Renal cortical epithelial cell (primary cell): ENCODE data around the gene AFF3. TPM values are rescaled to one million over a fixed set of nuclear protein-coding genes. Genes with fewer than 3 reads are reported as not detected.
A peak's percentile ranks its signal among the peaks of the same experiment; 100 is the strongest.

Experiments
- DNase-seq: peaks from one replicate; pipeline ENCODE4 v3.0.0-alpha.2; 2011; ENCODE audit warnings: low read depth
- total RNA-seq: library from RNA; depleted of rRNA; stranded (reverse); fragments of >200 nt; gene quantifications from 2 replicates; pipeline ENCODE4 v1.2.3, GENCODE V29; 2014

The AFF3 gene
- total RNA-seq, 1 donor from 2014 or later, result 0.10 TPM

GRCh38 chr2:100070078-100070477, 72.3 kb downstream of the AFF3 start:
- peak; percentile 78 for DNase-seq

- peak; percentile 20 for DNase-seq
These were observed 74.0 kb downstream of the AFF3 start for GRCh38 chr2:100068395-100068794.

- no peak for DNase-seq
These were observed 74.6 kb downstream of the AFF3 start for GRCh38 chr2:100067784-100068183.

GRCh38 chr2:100066856-100067255, 75.5 kb downstream of the AFF3 start:
- no peak for DNase-seq

- no peak for DNase-seq
These were observed 76.1 kb downstream of the AFF3 start for GRCh38 chr2:100066246-100066645.

GRCh38 chr2:100064592-100065428, 77.6 kb downstream of the AFF3 start:
- no peak for DNase-seq

- DNase-seq, result no peak
These were observed 78.2 kb downstream of the AFF3 start for GRCh38 chr2:100064165-100064564.

GRCh38 chr2:100063459-100063953, 78.9 kb downstream of the AFF3 start:
- DNase-seq, result no peak

GRCh38 chr2:100062336-100062735, 80.1 kb downstream of the AFF3 start:
- DNase-seq, result no peak

GRCh38 chr2:100060875-100061274, 81.5 kb downstream of the AFF3 start:
- DNase-seq, result no peak

- no peak for DNase-seq
These were observed 82.8 kb downstream of the AFF3 start for GRCh38 chr2:100059638-100060037.

- peak; percentile 32 for DNase-seq
These were observed 84.5 kb downstream of the AFF3 start for GRCh38 chr2:100057901-100058261.

GRCh38 chr2:100054426-100054825, 88.0 kb downstream of the AFF3 start:
- peak; percentile 7 for DNase-seq

GRCh38 chr2:100053087-100053885, 89.1 kb downstream of the AFF3 start:
- no peak for DNase-seq

- DNase-seq, result no peak
These were observed 89.7 kb downstream of the AFF3 start for GRCh38 chr2:100052650-100053049.

- DNase-seq, result no peak
These were observed 91.1 kb downstream of the AFF3 start for GRCh38 chr2:100051253-100051652.

- DNase-seq, result no peak
These were observed 91.7 kb downstream of the AFF3 start for GRCh38 chr2:100050685-100051084.

GRCh38 chr2:100046961-100047947, 95.1 kb downstream of the AFF3 start:
- DNase-seq, result no peak

- DNase-seq, result no peak
These were observed 97.4 kb downstream of the AFF3 start for GRCh38 chr2:100045000-100045399.

- DNase-seq, result no peak
These were observed 98.5 kb downstream of the AFF3 start for GRCh38 chr2:100043891-100044255.

- peak; percentile 2 for DNase-seq
These were observed 99.1 kb downstream of the AFF3 start for GRCh38 chr2:100043081-100043890.
